Natural killer cell (primary cell): ENCODE data around the gene ESRRG. TPM values are rescaled to one million over a fixed set of nuclear protein-coding genes. Genes with fewer than 3 reads are reported as not detected.

Experiments used
- ATAC-seq, 3 donors: fragments of 150-1000 bp in 2 of 3; fragments of 200-7000 bp in 1 of 3; cut with Tn5 transposase; 1 replicate in 1 of 3; 2 replicates in 2 of 3; pipeline ENCODE4 v1.10.0; 2021; ENCODE audit warnings: mild to moderate bottlenecking in 2 of 3, moderate library complexity in 2 of 3
- DNase-seq, 2 donors: peaks; one replicate each; pipeline versions ENCODE4 v3.0.0 to v3.0.0-alpha.2; 2013 to 2021; ENCODE audit warnings: mixed read lengths in 1 of 2
- H3K27ac ChIP-seq: one replicate; pipeline ENCODE4 v1.5.1; 2013; ENCODE audit warnings: mild to moderate bottlenecking, low read length
- H3K27me3 ChIP-seq: one replicate; pipeline ENCODE4 v1.6.1; 2013; ENCODE audit warnings: low read length; ENCODE audit not compliant: control insufficient read depth, insufficient read depth
- H3K36me3 ChIP-seq: one replicate; pipeline ENCODE4 v1.6.1; 2013; ENCODE audit warnings: low read length; ENCODE audit not compliant: control insufficient read depth, insufficient read depth
- H3K4me1 ChIP-seq: one replicate; pipeline ENCODE4 v1.6.1; 2013; ENCODE audit warnings: low read length; ENCODE audit not compliant: control insufficient read depth, insufficient read depth
- H3K4me3 ChIP-seq: one replicate; pipeline ENCODE4 v1.5.1; 2013; ENCODE audit warnings: low read length
- H3K9me3 ChIP-seq: one replicate; pipeline ENCODE4 v1.6.1; 2013; ENCODE audit warnings: low read length; ENCODE audit not compliant: control insufficient read depth, insufficient read depth
- H3K27ac Mint-ChIP-seq, 2 donors: one replicate each; pipeline ENCODE4 v1.8.0; 2022; ENCODE audit warnings: mild to moderate bottlenecking in 2 of 2, mixed read lengths in 2 of 2, moderate library complexity in 1 of 2
- H3K27me3 Mint-ChIP-seq, 2 donors: one replicate each; pipeline ENCODE4 v1.8.0; 2022; ENCODE audit warnings: low read depth in 2 of 2, mixed read lengths in 2 of 2
- H3K36me3 Mint-ChIP-seq: one replicate; pipeline ENCODE4 v1.8.0; 2022; ENCODE audit warnings: mixed read lengths
- H3K4me1 Mint-ChIP-seq, 2 donors: one replicate each; pipeline ENCODE4 v1.8.0; 2022; ENCODE audit warnings: mixed read lengths in 2 of 2
- H3K4me3 Mint-ChIP-seq: one replicate; pipeline ENCODE4 v1.8.0; 2022; ENCODE audit warnings: mild to moderate bottlenecking, moderate library complexity, mixed read lengths
- H3K9me3 Mint-ChIP-seq, 2 donors: one replicate each; pipeline ENCODE4 v1.8.0; 2022; ENCODE audit warnings: mixed read lengths in 2 of 2
- WGBS: methylation state at CpG from one replicate; pipeline ENCODE4 v1.1.7; 2013; ENCODE audit warnings: missing lambda C conversion rate; ENCODE audit not compliant: insufficient coverage; 5-methylcytosine and 5-hydroxymethylcytosine counted together
- intact Hi-C: fragments of 100-400 bp; cut with micrococcal nuclease; formaldehyde crosslinking; loops from one replicate; pipeline ENCODE4 v1.14.2; 2022
- total RNA-seq, 4 donors: library from RNA; stranded (reverse); fragments of 120-200 nt in 1 of 4; gene quantifications; one replicate each; pipeline versions ENCODE4 v1.2.3 to v1.2.4, GENCODE V29; 2013 to 2022
- TF ChIP-seq, protein P1 (sequence below): fragments of 200-600 bp; IDR thresholded peaks from one replicate; pipeline ENCODE4 v1.8.0; 2022; ENCODE audit warnings: antibody characterized with exemption

Gene ESRRG
- total RNA-seq, 3 donors from 2014 or later (not counting 1 experiment from before 2014, with no cell fraction given), result not detected

DNA sequence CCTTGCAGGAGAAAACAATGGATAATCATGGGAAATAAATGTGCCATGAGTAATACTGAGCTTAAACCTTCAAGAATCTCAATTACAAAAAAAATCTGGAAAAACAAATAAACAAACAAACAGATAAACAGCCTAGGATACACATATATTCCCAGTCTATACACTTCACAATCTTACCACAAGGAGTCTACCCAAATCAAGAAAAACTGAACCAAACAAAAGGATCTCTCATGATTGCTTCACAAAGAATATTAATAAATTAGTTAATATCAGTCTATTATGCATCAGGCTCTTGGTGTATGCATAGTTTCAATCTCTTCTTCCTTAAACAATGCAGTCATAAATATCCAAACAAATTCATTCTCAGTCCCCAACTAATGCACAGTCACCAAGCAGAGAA, 3.2 kb upstream of the ESRRG start:
- ATAC-seq, result no peak

DNA sequence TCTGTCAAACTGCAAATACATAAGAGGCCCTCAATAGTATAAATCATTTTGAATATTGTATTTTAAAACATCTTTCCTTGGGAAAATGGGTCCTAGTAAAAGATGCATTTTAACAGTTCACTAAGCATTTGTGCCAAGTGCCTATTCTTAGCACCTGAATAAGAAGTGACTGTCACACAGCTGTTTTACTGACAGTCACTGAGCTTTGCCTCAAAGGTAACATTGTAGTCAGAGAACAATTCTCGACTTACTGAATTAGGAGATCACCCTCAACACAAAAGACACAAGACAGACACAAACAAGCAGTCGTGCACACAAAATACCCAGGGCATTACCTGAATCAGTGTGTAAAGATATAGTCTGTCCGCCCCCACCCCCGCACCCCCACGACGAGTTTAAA, 408 bp downstream of the ESRRG start:
- Histone ChIP-seq H3K4me3 (no peak overlapping the region), H3K4me1 (no peaks in the 10 kb centered on the region), H3K9me3 (no peaks in the 10 kb centered on the region), H3K36me3 (no peaks in the 10 kb centered on the region), H3K27me3 (peaks cover 5% of the 10 kb centered on the region), H3K27ac (no peak overlapping the region)
- WGBS, result 14% methylated on average over 6 of the region's 6 CpGs
- Mint-ChIP-seq H3K27me3 (peaks cover 0 to 5% of the 10 kb centered on the region in 2 donors), H3K4me3 (no peak overlapping the region), H3K36me3 (no peaks in the 10 kb centered on the region), H3K27ac (no peak overlapping the region), H3K4me1 (no peaks in the 10 kb centered on the region), H3K9me3 (peaks cover 3 to 11% of the 10 kb centered on the region in 2 donors)
- TF ChIP-seq, protein P1, sequence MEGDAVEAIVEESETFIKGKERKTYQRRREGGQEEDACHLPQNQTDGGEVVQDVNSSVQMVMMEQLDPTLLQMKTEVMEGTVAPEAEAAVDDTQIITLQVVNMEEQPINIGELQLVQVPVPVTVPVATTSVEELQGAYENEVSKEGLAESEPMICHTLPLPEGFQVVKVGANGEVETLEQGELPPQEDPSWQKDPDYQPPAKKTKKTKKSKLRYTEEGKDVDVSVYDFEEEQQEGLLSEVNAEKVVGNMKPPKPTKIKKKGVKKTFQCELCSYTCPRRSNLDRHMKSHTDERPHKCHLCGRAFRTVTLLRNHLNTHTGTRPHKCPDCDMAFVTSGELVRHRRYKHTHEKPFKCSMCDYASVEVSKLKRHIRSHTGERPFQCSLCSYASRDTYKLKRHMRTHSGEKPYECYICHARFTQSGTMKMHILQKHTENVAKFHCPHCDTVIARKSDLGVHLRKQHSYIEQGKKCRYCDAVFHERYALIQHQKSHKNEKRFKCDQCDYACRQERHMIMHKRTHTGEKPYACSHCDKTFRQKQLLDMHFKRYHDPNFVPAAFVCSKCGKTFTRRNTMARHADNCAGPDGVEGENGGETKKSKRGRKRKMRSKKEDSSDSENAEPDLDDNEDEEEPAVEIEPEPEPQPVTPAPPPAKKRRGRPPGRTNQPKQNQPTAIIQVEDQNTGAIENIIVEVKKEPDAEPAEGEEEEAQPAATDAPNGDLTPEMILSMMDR, result no peak
- intact Hi-C loops, result no loop called here
- no peak for DNase-seq
- ATAC-seq, result no peak

More for the DNA sequence above, 3.2 kb upstream of the ESRRG start:
- Histone ChIP-seq H3K27me3 (peaks cover 5% of the 10 kb centered on the region), H3K27ac (no peak overlapping the region), H3K9me3 (no peaks in the 10 kb centered on the region), H3K4me1 (no peaks in the 10 kb centered on the region), H3K36me3 (no peaks in the 10 kb centered on the region), H3K4me3 (no peak overlapping the region)
- Mint-ChIP-seq H3K4me1 (no peaks in the 10 kb centered on the region), H3K36me3 (no peaks in the 10 kb centered on the region), H3K4me3 (no peak overlapping the region), H3K9me3 (peaks cover 8 to 11% of the 10 kb centered on the region in 2 donors), H3K27me3 (peaks cover 0 to 5% of the 10 kb centered on the region in 2 donors), H3K27ac (no peak overlapping the region)
- no peak for DNase-seq
- intact Hi-C loops, result no loop called here
- TF ChIP-seq, protein P1, result no peak

DNA sequence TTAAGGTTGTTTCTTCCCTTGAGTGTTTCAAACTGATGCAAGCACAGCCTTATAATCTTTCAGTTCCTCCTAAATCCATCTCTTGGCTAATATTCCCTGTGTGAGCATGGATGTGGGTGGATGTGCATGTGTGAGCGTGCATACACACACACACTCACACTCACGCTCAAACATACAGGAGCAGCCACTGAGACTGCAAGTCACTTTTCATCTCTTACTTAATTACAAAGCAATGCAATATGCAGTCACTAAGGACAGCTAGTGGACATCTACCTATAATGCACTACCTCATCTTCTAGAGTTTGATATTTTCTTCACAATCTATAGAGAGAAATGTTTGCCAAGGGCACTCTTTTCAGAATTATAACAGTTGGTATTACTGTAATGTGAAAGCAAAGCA, 1.4 kb downstream of the ESRRG start:
- H3K27ac ChIP-seq, result no peak overlapping the region
- Mint-ChIP-seq H3K4me3 (no peak overlapping the region), H3K27me3 (peaks cover 0 to 5% of the 10 kb centered on the region in 2 donors), H3K27ac (no peak overlapping the region), H3K36me3 (no peaks in the 10 kb centered on the region), H3K9me3 (peaks cover 3 to 8% of the 10 kb centered on the region in 2 donors), H3K4me1 (no peaks in the 10 kb centered on the region)
- H3K4me1 ChIP-seq, result no peaks in the 10 kb centered on the region
- H3K27me3 ChIP-seq, result peaks cover 5% of the 10 kb centered on the region
- DNase-seq (no peak), ATAC-seq (no peak)
- H3K36me3 ChIP-seq, result no peaks in the 10 kb centered on the region
- no peaks in the 10 kb centered on the region for H3K9me3 ChIP-seq
- H3K4me3 ChIP-seq, result no peak overlapping the region
- intact Hi-C loops, result no loop called here
- TF ChIP-seq, protein P1, result no peak
- 84% methylated on average over 2 of the region's 2 CpGs for WGBS

DNA sequence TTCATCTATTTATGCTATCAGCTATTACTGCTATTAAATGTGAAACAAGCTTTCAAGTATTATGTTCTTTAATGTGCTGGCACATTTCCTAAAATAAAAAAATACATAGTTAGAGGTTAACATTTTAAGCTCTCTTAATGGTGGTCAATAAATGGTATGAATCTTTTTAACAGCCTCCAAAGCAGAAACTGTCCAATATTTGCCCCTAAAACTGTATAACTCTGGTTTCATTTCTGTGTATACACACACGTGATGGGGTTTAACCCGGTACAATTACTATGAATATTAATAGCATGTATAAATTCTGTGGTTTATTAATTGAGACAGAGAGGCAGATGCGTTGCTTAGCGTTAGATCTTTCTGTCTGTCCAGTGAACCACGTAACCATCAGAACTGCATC, 2.2 kb downstream of the ESRRG start:
- H3K27ac ChIP-seq, result no peak overlapping the region
- WGBS, result 93% methylated on average over 5 of the region's 5 CpGs
- ATAC-seq, result no peak

More for the DNA sequence above, 2.2 kb downstream of the ESRRG start:
- H3K4me3 ChIP-seq, result no peak overlapping the region
- Mint-ChIP-seq H3K27ac (no peak overlapping the region), H3K4me1 (no peaks in the 10 kb centered on the region), H3K36me3 (no peaks in the 10 kb centered on the region), H3K27me3 (peaks cover 0 to 5% of the 10 kb centered on the region in 2 donors), H3K4me3 (no peak overlapping the region), H3K9me3 (peaks cover 3% of the 10 kb centered on the region in 2 donors)
- no peak for DNase-seq
- H3K36me3 ChIP-seq, result no peaks in the 10 kb centered on the region
- H3K27me3 ChIP-seq, result peaks cover 5% of the 10 kb centered on the region
- H3K9me3 ChIP-seq, result no peaks in the 10 kb centered on the region
- intact Hi-C loops, result no loop called here
- TF ChIP-seq, protein P1, result no peak
- H3K4me1 ChIP-seq, result no peaks in the 10 kb centered on the region
